Raji (cell line): Measurements from ENCODE around the gene CYP4F8.

ENCODE experiments used
- POLR2A ChIP-seq: IDR thresholded peaks from 2 replicates; pipeline ENCODE4 v1.6.1; 2011; ENCODE audit warnings: low read depth, low read length, control low read depth; ENCODE audit not compliant: insufficient read depth

Gene CYP4F8, protein sequence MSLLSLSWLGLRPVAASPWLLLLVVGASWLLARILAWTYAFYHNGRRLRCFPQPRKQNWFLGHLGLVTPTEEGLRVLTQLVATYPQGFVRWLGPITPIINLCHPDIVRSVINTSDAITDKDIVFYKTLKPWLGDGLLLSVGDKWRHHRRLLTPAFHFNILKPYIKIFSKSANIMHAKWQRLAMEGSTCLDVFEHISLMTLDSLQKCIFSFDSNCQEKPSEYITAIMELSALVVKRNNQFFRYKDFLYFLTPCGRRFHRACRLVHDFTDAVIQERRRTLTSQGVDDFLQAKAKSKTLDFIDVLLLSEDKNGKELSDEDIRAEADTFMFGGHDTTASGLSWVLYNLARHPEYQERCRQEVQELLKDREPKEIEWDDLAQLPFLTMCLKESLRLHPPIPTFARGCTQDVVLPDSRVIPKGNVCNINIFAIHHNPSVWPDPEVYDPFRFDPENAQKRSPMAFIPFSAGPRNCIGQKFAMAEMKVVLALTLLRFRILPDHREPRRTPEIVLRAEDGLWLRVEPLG

DNA sequence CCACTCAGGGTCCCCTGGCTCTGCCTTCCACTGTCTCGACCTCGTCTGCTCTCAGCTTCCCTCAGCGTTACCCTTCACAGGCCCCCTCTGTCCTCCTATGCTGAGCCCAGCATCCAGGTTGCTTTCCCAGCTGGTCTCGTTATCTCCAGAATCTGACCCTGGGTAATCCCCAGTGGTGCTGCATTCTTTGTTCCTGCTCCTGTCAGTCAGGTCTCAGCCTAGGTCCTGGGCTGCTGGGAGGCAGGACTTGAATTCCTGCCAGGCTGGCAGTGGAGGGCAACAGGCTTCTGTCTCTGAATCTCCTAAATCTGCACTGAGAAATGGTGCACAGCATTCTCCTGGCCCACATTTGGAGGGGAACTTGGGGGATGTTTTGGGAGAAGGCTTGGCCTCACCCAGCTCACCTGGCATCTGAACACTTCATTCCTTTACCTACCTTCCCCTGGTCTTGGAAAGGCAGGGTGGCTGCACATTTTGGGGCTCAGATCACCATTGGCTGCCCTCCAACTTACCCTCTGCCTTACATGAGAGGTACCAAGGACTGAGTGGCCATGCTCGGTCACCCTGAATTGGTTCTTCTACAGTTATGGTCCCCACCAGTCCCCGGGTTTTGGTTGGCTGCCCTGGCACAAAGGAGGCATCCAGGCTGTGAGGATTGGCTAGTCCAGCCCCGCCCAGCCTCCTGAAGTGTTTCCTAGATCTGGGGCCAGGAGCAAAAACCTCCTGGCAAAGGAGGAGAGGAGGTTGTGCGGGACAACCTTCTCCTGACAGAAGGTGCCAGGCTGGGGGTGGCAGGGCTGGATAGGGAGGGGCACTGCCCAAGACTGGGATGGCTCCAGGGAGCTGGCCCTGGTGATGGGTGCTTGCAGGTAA lies at the start of gene CYP4F8:
Gene CYP4F8, plus strand, starts transcription at position 712 of the 873 bp plus-strand sequence. CDS start 399 bp downstream, outside the sequence.
- no peak for TF ChIP-seq POLR2A

DNA sequence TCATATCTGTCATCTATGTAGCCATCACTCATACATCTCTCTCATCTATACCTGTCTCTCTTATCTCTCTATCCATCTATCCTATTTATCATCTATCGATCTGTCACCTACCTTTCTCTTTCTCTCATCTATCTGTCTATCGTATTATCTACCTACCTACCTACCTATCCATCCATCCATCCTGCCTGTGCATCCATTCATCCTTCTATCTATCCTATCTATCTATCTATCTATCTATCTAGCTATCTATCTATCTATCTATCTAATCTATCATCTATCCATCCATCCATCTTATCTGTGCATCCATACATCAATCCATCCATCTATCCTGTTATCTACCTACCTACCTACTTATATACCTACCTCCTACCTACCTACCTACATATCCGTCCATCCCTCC lies 44.6 kb upstream of the CYP4F8 start:
- TF ChIP-seq POLR2A: no peak

DNA sequence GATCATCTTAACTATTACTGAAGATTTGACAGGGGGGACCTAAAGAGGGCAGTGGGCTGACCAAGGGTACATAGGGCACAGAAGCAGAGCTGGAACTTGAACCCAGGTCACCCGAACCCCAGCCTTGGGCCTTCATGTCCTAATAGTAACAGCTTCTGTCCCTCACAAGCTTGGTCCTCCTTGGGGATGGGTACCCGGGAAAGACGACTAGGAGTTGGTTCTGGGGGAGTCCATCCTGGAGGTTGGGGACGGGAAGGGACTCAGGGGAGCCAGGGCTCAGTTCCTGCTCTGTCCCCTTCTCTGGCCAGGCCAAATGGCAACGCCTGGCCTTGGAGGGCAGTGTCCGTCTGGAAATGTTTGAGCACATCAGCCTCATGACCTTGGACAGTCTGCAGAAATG lies 39.6 kb upstream of the CYP4F8 start:
- no peak for TF ChIP-seq POLR2A

DNA sequence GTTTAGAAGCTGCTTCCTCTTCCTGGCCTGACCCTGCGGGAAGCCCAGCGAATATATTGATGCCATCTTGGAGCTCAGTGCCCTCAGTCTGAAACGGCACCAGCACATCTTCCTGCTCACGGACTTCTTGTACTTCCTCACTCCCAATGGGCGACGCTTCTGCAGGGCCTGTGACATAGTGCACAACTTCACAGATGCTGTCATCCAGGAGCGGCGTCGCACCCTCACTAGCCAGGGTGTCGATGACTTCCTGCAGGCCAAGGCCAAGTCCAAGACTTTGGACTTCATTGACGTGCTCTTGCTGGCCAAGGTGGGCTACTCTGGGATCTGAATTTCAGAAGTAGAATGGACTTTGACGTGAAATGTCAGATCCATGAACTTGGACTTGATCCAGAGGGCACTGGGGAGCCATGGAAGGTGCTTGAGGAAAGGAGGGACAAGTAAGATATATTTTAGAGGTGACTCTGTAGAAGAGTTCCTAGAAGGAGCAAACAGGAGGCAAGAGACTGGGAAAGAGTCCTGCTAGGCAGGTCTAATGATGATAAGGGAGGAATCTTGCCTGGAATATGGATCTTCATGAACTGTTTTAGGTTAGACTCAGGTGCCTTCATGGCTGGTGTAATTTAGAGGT lies 38.4 kb upstream of the CYP4F8 start:
- no peak for TF ChIP-seq POLR2A

DNA sequence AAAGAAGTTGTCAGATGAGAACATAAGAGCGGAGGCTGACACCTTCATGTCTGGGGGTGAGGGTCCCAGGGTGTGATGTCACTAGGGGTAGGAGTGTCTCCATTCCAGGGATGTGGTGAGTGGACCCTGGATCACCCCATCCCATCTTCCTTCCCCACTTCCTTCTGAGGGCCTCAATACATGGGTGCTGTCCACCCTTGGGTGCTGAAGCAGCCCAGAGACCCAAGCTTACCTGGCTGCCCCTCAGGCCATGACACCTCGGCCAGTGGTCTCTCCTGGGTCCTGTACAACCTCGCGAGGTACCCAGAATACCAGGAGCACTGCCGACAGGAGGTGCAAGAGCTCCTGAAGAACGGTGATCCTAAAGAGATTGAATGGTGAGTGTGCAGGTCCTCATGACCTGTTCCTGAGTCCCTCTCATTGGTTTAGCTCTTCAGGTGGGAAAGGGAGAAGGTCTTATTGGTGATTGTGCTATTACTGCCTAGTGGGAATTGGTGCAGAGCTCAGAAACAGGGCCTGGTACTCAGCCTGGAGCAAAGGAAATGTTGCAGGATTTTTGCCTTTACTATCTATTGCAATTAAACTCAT lies 37.7 kb upstream of the CYP4F8 start:
- no peak for TF ChIP-seq POLR2A

DNA sequence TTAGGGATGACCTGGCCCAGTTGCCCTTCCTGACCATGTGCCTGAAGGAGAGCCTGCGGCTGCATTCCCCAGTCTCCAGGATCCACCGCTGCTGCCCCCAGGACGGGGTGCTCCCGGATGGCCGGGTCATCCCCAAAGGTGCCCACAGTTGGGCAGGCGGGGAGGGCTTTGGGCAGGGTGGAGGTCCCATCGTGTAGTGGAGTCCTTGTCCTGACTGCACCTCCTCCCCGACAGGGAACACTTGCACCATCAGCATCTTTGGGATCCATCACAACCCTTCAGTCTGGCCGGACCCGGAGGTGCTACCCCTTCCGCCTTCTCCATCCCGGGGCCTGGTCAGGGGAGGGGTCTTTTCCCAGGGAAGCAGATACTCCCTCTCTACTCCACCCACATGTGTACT lies 31.7 kb upstream of the CYP4F8 start:
- TF ChIP-seq POLR2A: no peak

DNA sequence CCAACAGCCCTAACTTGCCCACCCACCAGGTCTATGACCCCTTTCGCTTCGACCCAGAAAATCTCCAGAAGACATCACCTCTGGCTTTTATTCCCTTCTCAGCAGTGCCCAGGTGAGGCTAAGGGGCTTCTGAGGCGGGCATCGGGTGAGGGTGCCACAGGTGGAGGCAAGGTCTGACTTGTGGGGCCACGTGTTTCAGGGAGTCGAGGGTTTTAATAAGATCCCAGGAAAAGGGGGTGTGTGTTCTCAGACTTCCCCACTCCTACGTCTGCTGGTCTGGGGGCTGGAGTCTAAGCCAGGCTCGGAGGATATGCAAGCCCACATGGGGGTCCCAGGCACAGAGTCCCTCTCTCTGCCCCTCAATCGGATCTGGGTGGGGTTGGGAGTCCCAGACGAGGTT lies 30.9 kb upstream of the CYP4F8 start:
- no peak for TF ChIP-seq POLR2A

DNA sequence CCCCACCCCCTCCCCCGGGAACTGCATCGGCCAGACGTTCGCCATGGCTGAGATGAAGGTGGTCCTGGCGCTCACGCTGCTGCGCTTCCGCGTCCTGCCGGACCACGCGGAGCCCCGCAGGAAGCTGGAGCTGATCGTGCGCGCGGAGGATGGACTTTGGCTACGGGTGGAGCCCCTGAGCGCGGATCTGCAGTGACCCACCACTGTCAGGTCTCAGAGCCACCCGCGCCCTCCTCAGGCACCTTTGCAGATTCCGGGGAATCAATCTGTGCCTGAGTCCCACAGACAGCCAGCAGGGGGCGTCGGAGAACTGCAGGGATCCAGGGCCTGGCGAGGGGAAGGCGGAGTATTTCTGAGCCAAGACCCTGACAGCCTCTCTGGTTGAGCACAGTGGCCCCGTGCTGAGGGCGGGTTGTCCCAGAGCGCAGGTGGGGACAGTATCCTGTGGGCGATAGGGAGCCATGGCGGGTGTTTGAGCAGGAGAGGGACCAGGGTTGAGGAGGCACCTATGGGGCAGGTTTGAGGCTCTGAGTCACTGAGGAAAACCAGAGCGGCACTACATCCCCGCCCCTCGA lies 30.4 kb upstream of the CYP4F8 start:
- TF ChIP-seq POLR2A: no peak

DNA sequence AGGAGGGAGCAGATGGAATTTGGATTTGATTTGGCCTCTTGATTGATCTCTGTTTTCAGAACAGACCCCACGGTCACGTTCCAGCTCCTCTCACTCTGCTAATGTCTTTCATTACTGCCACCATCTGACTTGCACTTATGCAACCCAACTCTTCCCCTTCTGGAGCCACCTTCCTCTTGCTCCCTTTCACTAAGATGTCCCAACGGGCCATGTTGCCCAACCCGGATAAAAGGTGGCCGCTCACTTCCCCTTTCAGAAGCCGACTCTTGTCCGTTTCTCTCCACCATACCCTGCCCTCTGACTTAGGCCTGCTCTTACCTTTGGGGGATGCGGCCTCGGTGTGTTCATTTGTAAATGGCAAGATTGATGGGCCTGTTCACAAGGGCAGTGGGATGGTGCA lies 27.4 kb upstream of the CYP4F8 start:
- TF ChIP-seq POLR2A: no peak

DNA sequence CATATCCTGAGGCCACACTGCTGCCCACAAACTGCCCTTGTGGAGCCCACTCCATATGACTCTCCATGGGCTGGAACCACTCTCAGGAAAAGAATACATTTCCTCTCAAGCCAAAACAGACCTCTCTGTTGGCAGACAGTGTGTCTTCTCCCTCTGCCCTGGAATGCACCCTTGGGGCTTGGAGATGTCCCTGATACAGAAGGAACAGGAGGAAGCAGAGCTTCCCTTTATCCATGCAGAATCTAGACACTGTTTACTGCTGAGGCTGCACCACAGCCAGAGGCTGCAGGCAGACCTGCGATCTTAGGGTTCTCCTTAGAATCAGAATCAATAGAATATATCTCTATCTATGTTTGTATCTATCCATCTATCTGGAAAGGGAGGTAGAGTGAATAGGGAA lies 26.8 kb upstream of the CYP4F8 start:
- no peak for TF ChIP-seq POLR2A

DNA sequence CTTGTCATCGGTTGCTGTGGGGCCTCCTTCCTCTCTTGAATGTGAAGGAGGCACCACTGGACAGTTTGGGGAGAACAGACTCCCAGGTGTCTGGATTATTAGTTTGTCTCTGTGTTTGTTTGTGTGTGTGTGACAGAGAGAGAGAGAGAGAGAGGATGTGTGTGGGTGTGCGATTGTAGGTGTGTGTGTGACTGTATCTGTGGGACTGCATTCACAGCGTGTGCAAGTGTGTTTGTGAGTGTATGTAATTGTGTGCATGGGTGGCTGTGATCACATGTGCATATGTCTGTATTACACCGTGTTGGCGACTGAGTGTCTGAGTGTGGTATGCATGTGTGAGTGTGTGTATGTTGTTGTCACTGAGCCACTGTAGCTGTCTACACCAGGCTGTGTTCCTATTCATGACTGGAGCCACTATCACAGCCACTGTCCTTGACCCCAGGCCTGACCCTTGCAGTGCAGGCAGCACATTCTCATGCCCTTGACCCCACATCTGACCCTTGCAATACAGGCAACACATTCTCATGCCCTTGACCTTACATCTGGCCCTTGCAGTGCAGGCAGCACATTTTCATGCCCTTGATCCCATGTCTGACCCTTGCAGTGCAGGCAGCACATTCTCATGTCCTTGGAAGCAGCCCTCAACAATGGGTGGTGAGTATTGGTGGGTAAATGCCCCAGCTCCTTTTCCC lies 25.1 kb upstream of the CYP4F8 start:
- TF ChIP-seq POLR2A: no peak

DNA sequence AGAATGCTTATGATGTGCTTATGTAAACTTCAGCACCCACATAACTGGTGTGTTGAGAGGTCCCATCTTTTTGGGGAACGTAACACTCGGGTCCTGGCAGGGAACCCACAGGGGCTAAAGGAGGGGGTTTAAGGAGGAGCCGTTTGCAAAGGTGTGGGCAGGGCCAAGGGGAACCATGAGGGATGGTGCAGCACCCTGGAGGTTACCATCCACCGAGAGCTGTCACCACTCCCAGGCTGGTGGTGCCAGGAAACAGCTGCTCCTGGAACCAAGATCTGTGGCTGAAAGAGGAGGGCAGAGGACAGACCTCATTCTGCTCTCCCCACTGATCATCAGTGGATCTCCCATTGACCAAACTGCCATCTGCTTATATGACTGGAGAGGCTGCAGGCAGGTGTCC lies 23.2 kb upstream of the CYP4F8 start:
- TF ChIP-seq POLR2A: no peak

DNA sequence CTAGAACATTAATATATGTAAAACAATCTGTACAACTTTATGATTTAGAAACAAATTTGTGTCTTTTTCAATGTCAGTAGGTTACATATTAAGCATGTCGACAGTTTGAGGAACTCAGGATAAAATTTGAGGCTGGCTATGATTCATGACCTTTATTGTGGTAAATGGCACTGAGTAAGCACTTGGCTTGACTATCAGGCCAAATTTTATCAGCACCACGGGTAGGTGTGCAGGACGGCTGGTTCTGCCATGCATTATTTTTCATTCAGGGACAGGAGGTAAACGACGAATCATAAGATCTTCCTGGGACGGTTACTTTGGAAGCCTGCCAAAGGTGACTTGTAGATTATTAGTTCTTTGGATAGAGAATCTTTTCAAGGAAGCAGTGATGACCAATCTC lies 19.9 kb upstream of the CYP4F8 start:
- TF ChIP-seq POLR2A: no peak

DNA sequence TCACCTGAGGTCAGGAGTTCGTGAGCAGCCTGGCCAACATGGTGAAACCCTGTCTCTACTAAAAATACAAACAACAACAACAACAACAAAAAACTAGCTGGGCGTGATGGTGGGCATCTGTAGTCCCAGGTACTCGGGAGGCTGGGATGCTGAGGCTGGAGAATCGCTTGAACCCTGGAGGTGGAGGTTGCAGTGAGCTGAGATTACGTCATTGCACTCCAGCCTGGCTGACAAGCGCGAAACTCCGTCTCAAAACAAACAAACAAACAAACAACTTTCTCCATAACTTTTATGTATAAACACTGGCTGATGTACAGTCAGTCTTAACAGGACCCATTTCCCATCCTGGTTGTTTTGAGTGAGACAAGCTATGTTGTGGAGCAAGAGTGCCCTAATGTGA lies 5.8 kb upstream of the CYP4F8 start:
- TF ChIP-seq POLR2A: no peak
